Breast epithelium (tissue), 3 donors: ENCODE measurements around the gene AFAP1L1.

Experiments
- CTCF ChIP-seq, 3 donors: fragments of 450-650 bp; IDR thresholded peaks; one replicate each; pipeline ENCODE4 v1.5.1; 2016 to 2017; ENCODE audit warnings: antibody characterized with exemption in 3 of 3, mild to moderate bottlenecking in 3 of 3, moderate library complexity in 3 of 3
- POLR2A ChIP-seq: fragments of 450-650 bp; IDR thresholded peaks from one replicate; pipeline ENCODE4 v1.6.1; 2016; ENCODE audit warnings: antibody characterized with exemption, mild to moderate bottlenecking, moderate library complexity
- POLR2AphosphoS5 ChIP-seq, 3 donors: sonication (generic); formaldehyde crosslinking; IDR thresholded peaks; one replicate each; pipeline ENCODE4 v1.6.1; 2017; ENCODE audit warnings: antibody characterized with exemption in 3 of 3

GRCh38 chr5:149382517-149383220 lies 111.0 kb downstream of the AFAP1L1 start:
- TF ChIP-seq CTCF (IDR thresholded peaks at IDR 0.05) (no peak), POLR2A (no peak), POLR2AphosphoS5 (IDR thresholded peaks at IDR 0.05) (no peak)
